Measurements from ENCODE around the gene GNPAT. TPM values are rescaled to one million over a fixed set of nuclear protein-coding genes. Genes with fewer than 3 reads are reported as not detected.

GNPAT gene
- total RNA-seq, 3 donors from 2014 or later: 31.7 to 45.8 (median 32.7) TPM

- TF ChIP-seq CTCF (IDR thresholded peaks at IDR 0.05): no peak
- H3K36me3 ChIP-seq (ENCODE audit: low read depth): no peaks in the 10 kb centered on the region
- no peaks in the 10 kb centered on the region for H3K4me1 ChIP-seq (ENCODE audit: low read depth)
- ATAC-seq: no peak
- no peak overlapping the region for H3K4me3 ChIP-seq
- intact Hi-C loops (cut with DNase I, micrococcal nuclease): no loop called here
- H3K9me3 ChIP-seq: no peaks in the 10 kb centered on the region
- DNase-seq: no peak
Measured at GRCh38 chr1:231196307-231196706, 44.7 kb upstream of the GNPAT start.

- ATAC-seq: no peak
- intact Hi-C loops (cut with DNase I, micrococcal nuclease): no loop called here
- no peaks in the 10 kb centered on the region for H3K9me3 ChIP-seq
- no peaks in the 10 kb centered on the region for H3K4me1 ChIP-seq (ENCODE audit: low read depth)
- no peak overlapping the region for H3K4me3 ChIP-seq
- no peak for DNase-seq
- H3K36me3 ChIP-seq (ENCODE audit: low read depth): no peaks in the 10 kb centered on the region
- TF ChIP-seq CTCF (IDR thresholded peaks at IDR 0.05): no peak
Measured at GRCh38 chr1:231196728-231197127, 44.3 kb upstream of the GNPAT start.

DNA sequence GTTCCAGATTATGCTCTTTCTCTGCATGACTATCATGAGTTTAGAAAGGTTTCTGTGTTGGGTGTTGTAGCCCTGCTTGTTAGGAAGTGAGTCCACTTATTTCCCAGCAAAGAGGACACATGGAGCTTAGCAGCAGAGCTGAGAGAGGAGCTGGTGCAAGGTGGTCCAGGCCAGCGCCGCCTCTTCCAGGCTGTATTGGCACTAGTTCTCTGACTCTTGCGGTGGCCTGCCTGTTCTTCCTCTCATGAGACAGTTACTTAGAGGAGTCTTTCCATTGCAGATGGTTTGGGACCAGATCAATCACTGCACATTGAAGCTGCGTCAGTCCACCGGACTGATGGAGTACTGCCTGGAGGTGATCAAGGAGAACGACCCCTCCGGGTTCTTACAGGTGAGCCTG, 41.1 kb upstream of the GNPAT start:
- Histone ChIP-seq H3K4me1 (ENCODE audit: low read depth) (no peaks in the 10 kb centered on the region), H3K36me3 (ENCODE audit: low read depth) (no peaks in the 10 kb centered on the region), H3K9me3 (no peaks in the 10 kb centered on the region), H3K4me3 (no peak overlapping the region)
- no peak for TF ChIP-seq CTCF (IDR thresholded peaks at IDR 0.05)
- intact Hi-C loops (cut with DNase I, micrococcal nuclease): loop anchor here in 1 of 2 donors (10.0 kb wide), 1 partner anchor 405 kb away; no protein-coding TSS in a partner anchor
- DNase-seq (no peak), ATAC-seq (no peak)

DNA sequence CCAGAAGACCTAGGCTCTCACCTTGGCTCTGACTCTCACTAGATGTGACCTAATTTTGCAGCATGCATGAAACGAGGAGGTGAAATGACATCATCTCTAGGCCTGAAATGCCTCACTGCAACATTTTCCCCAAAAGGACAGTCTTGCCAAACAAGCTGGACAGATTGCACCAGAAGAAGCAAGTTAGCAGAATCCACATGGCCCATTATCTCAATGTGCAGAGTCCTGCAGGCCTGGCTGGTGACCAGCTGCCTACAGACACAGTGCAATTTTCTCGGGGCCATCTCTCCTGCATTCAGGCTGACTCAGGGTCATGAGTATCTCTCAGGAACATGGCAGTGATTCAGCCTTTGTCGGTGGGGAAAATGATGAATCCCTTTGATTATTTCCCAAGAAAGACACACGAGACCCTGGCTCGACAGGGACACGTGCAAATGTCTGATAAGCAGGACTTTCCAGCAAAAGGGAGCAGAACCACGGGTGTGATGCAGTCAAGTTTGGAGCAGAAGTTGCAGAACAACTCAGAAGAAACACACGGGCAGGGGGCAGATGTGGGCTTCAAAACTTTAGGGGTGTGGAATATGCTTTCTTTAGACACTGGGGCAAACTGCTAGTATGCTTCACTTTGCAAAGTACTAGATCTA, 40.5 kb upstream of the GNPAT start:
- intact Hi-C loops (cut with DNase I, micrococcal nuclease): loop anchor here in 1 of 2 donors (10.0 kb wide), 1 partner anchor 406 kb away; no protein-coding TSS in a partner anchor
- no peaks in the 10 kb centered on the region for H3K4me1 ChIP-seq (ENCODE audit: low read depth)
- H3K36me3 ChIP-seq (ENCODE audit: low read depth): no peaks in the 10 kb centered on the region
- DNase-seq (no peak), ATAC-seq (no peak)
- H3K4me3 ChIP-seq: no peak overlapping the region
- no peak for TF ChIP-seq CTCF (IDR thresholded peaks at IDR 0.05)
- no peaks in the 10 kb centered on the region for H3K9me3 ChIP-seq

- no peak for TF ChIP-seq CTCF (IDR thresholded peaks at IDR 0.05)
- ATAC-seq (no peak), DNase-seq (no peak)
- Histone ChIP-seq H3K9me3 (no peaks in the 10 kb centered on the region), H3K36me3 (ENCODE audit: low read depth) (no peaks in the 10 kb centered on the region), H3K4me1 (ENCODE audit: low read depth) (no peaks in the 10 kb centered on the region), H3K4me3 (no peak overlapping the region)
- intact Hi-C loops (cut with DNase I, micrococcal nuclease): loop anchor here in 1 of 2 donors (10.0 kb wide), 1 partner anchor 407 kb away; no protein-coding TSS in a partner anchor
Measured at GRCh38 chr1:231201375-231201978, 39.5 kb upstream of the GNPAT start.

All from mucosa of descending colon (tissue), 3 donors.